GM20000 (cell line): ENCODE data around the gene FYN.

Experiments
- DNase-seq: peaks from one replicate; pipeline ENCODE4 v3.0.0; 2012; ENCODE audit warnings: low spot score
- CTCF ChIP-seq: IDR thresholded peaks from 2 replicates; pipeline ENCODE4 v1.5.1; 2012; ENCODE audit warnings: mild to moderate bottlenecking, control low read depth; ENCODE audit errors: extremely low read depth, missing control alignments

The FYN gene

GRCh38 chr6:111765763-111766162 is 107.5 kb downstream of the FYN start:
- TF ChIP-seq CTCF = no peak
- no peak for DNase-seq

- TF ChIP-seq CTCF = no peak
- DNase-seq = peak; percentile 70
Observed at GRCh38 chr6:111764238-111765175, 108.7 kb downstream of the FYN start.

GRCh38 chr6:111763381-111763780 is 109.9 kb downstream of the FYN start:
- no peak for TF ChIP-seq CTCF
- no peak for DNase-seq

- TF ChIP-seq CTCF = no peak
- peak; percentile 34 for DNase-seq
Observed at GRCh38 chr6:111761783-111762312, 111.4 kb downstream of the FYN start.

- DNase-seq = no peak
- TF ChIP-seq CTCF = no peak
Observed at GRCh38 chr6:111761212-111761611, 112.0 kb downstream of the FYN start.

- no peak for DNase-seq
- no peak for TF ChIP-seq CTCF
Observed at GRCh38 chr6:111759836-111760785, 113.1 kb downstream of the FYN start.
